Midbrain (tissue), 1 donor: Measurements from ENCODE around the gene AURKAIP1.
"Not testable (repeated sequence)": the region's sequence is repeated elsewhere in the genome, so short reads cannot be mapped to it uniquely, and the experiment has no call there.

Source experiments
- DNase-seq: peaks from one replicate; lab custom pipeline; 2025; lab: John Stamatoyannopoulos, UW

Gene AURKAIP1

GRCh38 chr1:1374929-1375662 lies at the start of gene AURKAIP1:
TSS of gene AURKAIP1 (minus strand) at chr1:1375207. CDS start at chr1:1374756, 451 bp downstream.
- peak; percentile 100 for DNase-seq

GRCh38 chr1:1424707-1425106 lies 49.7 kb upstream of the AURKAIP1 start:
- DNase-seq: no peak

- DNase-seq: no peak
These were observed 48.2 kb upstream of the AURKAIP1 start for GRCh38 chr1:1423245-1423597.

- no peak for DNase-seq
These were observed 47.6 kb upstream of the AURKAIP1 start for GRCh38 chr1:1422465-1423244.

GRCh38 chr1:1421907-1422464 lies 47.0 kb upstream of the AURKAIP1 start:
- no peak for DNase-seq

GRCh38 chr1:1421147-1421906 lies 46.3 kb upstream of the AURKAIP1 start, which contains the start of gene ANKRD65:
TSS of gene ANKRD65 (minus strand) at chr1:1421276. CDS start at chr1:1421005, 271 bp downstream.
- DNase-seq: peak; percentile 55

- no peak for DNase-seq
These were observed 45.7 kb upstream of the AURKAIP1 start for GRCh38 chr1:1420654-1421141.

GRCh38 chr1:1419813-1420653 lies 45.0 kb upstream of the AURKAIP1 start:
- DNase-seq: peak; percentile 43

GRCh38 chr1:1419363-1419812 lies 44.4 kb upstream of the AURKAIP1 start:
- no peak for DNase-seq

- no peak for DNase-seq
These were observed 43.7 kb upstream of the AURKAIP1 start for GRCh38 chr1:1418464-1419362.

GRCh38 chr1:1417825-1418463 lies 42.9 kb upstream of the AURKAIP1 start:
- not testable (repeated sequence) for DNase-seq

GRCh38 chr1:1417396-1417795 lies 42.4 kb upstream of the AURKAIP1 start:
- DNase-seq: not testable (repeated sequence)

GRCh38 chr1:1415751-1416150 lies 40.7 kb upstream of the AURKAIP1 start:
- no peak for DNase-seq

GRCh38 chr1:1412311-1412902 lies 37.4 kb upstream of the AURKAIP1 start:
- DNase-seq: not testable (repeated sequence)

- DNase-seq: no peak
These were observed 36.6 kb upstream of the AURKAIP1 start for GRCh38 chr1:1411626-1412025.

GRCh38 chr1:1410238-1410637 lies 35.2 kb upstream of the AURKAIP1 start:
- not testable (repeated sequence) for DNase-seq

- no peak for DNase-seq
These were observed 32.8 kb upstream of the AURKAIP1 start for GRCh38 chr1:1407636-1408318.
